LNCAP (cell line): ENCODE data around the gene AKR1B15.

Experiments
- TF ChIP-seq, protein P1 (sequence below): fragments of 450-650 bp; IDR thresholded peaks from 2 replicates; pipeline ENCODE4 v1.5.1; 2017; ENCODE audit warnings: mild to moderate bottlenecking

Gene AKR1B15

DNA sequence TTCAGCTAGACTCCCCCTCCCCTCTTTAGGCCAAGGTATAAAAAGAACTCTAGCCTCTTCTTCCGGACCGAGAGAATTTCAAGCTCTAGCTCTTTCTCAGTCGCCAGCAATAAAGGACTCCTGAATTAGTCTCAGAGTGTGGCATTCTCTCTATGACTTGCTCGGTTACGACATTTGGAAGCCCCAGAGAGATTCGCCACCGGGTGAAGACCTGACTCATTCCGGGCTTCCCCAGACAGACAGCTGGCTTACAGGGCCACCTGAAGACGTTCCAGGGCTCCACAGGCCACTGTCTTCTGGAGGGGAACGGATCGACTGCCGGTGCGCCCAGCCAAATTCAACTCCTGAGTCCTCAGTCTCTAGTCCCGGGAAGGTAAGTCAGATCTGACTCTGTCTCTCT, at the start of gene AKR1B15:
Gene AKR1B15 (plus strand): TSS at position 234 of the 400 bp plus-strand sequence. CDS start 15,510 bp downstream, outside the sequence.
- TF ChIP-seq, protein P1, sequence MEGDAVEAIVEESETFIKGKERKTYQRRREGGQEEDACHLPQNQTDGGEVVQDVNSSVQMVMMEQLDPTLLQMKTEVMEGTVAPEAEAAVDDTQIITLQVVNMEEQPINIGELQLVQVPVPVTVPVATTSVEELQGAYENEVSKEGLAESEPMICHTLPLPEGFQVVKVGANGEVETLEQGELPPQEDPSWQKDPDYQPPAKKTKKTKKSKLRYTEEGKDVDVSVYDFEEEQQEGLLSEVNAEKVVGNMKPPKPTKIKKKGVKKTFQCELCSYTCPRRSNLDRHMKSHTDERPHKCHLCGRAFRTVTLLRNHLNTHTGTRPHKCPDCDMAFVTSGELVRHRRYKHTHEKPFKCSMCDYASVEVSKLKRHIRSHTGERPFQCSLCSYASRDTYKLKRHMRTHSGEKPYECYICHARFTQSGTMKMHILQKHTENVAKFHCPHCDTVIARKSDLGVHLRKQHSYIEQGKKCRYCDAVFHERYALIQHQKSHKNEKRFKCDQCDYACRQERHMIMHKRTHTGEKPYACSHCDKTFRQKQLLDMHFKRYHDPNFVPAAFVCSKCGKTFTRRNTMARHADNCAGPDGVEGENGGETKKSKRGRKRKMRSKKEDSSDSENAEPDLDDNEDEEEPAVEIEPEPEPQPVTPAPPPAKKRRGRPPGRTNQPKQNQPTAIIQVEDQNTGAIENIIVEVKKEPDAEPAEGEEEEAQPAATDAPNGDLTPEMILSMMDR, result no peak

GRCh38 chr7:134500406-134500805, 48.5 kb upstream of the AKR1B15 start:
- TF ChIP-seq, protein P1, result no peak

DNA sequence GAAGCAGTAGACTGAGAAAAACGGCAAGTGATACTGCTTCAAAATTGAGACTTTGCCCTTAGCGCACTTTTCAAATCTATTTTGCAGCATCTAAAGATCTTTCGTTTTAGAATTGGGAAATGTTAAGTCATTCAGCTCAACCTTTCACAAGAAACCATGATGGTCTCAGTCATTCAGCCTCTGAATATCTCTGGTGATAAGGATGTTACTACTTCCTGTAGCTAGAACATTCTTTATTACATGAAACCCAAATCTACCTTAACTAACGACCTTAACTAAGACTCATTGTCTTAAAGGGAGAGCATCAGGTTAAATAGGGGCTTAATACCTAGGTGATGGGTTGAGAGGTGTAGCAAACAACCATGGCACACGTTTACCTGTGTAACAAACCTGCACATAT, 47.9 kb upstream of the AKR1B15 start:
- TF ChIP-seq, protein P1, result no peak

DNA sequence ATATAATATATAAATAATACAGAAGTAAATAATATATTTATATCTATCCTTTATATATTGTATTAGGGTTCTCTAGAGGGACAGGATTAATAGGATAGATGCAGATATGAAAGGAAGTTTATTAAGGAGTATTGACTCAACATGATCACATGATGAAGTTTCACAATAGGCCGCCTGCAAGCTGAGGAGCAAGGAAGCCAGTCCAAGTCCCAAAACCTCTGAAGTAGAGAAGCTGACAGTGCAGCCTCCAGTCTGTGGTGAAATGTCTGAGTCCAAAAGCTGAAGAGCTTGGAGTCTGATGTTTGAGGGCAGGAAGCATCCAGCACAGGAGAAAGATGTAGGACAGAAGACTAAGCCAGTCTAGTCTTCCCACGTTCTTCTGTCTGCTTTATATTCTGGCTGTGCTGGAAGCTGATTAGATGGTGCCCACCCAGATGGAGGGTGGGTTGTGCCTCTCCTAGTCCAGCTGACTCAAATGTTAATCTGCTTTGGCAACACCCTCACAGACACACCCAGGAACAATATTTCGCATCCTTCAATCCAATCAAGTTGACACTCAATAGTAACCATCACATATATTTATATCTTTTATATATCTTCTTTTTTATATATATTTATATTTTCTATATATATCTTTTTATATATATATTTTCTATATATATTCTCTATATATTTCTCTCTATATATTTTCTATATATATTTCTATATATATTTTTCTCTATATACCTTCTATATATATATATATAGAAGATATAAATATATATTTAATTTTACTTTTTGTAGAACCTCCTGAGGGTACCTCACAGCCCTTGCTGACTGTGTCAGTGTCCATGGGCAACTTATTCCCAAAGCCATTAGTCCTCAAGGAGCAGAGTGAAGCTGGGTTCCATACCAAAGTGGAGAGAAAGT, 46.2 kb upstream of the AKR1B15 start:
- TF ChIP-seq, protein P1, result no peak

DNA sequence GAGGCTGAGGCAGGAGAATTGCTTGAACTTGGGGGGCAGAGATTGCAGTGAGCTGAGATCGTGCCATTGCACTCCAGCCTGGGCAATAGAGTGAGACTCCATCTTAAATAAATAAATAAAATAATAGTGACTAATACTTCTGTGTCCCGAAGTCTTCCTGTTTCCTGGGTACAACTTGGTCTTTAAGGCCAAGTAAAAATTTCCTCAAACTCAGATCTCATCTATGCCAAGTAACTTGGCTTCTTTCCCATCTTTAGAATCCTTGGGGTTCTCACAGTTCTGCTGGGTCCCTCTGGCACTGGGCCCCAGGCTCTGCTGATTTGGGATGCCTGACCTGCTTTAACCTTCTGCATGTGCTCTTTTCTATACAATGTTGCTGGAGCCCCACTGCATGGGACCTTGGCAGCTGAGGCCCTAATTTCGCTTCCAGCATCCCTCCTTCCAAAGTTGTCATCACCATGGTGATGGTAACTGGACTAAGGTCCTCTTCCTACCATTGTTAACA, 44.2 kb upstream of the AKR1B15 start:
- TF ChIP-seq, protein P1, result no peak

- TF ChIP-seq, protein P1, result no peak
Observed at GRCh38 chr7:134505856-134506255, 43.1 kb upstream of the AKR1B15 start.

DNA sequence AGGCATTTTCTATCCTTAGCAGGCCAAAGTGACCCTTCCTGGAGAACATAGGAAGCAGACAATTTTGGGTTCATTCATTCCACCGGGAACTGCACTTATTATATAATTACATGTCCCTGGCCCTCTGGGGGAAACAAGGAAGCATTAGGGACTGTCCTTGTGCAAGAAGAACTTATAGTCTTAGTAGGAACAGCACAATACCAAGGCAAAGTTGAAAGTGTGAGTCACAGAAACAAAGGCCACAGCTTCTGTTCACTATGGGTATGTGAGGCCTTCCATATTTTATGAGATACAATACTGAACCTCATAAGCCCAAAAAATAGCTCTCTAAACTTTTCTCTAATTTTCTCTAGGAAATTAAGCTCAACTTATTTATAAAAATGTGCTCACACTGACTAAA, 39.9 kb upstream of the AKR1B15 start:
- TF ChIP-seq, protein P1, result no peak
